ENCODE results near the gene HARS2.
"Not testable (repeated sequence)": the region's sequence is repeated elsewhere in the genome, so short reads cannot be mapped to it uniquely, and the experiment has no call there.

The HARS2 gene

GRCh38 chr5:140690941-140691924 is at the start of gene HARS2, which contains the start of gene HARS1:
TSS of gene HARS2 (plus strand) at chr5:140691455. CDS start at chr5:140691649, 194 bp downstream.
TSS of gene HARS1 (minus strand) at chr5:140691370. CDS start at chr5:140691304, 66 bp downstream.
- peak; percentile 82 for DNase-seq

- DNase-seq = no peak
Observed at GRCh38 chr5:140641716-140642115, 49.5 kb upstream of the HARS2 start.

- no peak for DNase-seq
Observed at GRCh38 chr5:140642718-140643117, 48.5 kb upstream of the HARS2 start.

- no peak for DNase-seq
Observed at GRCh38 chr5:140647042-140647419, 44.2 kb upstream of the HARS2 start.

- DNase-seq = no peak
Observed at GRCh38 chr5:140658870-140659269, 32.4 kb upstream of the HARS2 start.

- DNase-seq = not testable (repeated sequence)
Observed at GRCh38 chr5:140660371-140660770, 30.9 kb upstream of the HARS2 start.

- no peak for DNase-seq
Observed at GRCh38 chr5:140664030-140664358, 27.3 kb upstream of the HARS2 start.

GRCh38 chr5:140664359-140665119 is 26.7 kb upstream of the HARS2 start, which contains the start of gene WDR55:
TSS of gene WDR55 (plus strand) at chr5:140664904. CDS start at chr5:140664913, 9 bp downstream.
- peak; percentile 96 for DNase-seq

- DNase-seq = not testable (repeated sequence)
Observed at GRCh38 chr5:140671035-140671434, 20.2 kb upstream of the HARS2 start.

GRCh38 chr5:140671472-140672125 is 19.7 kb upstream of the HARS2 start:
- DNase-seq = no peak

GRCh38 chr5:140672455-140673186 is 18.6 kb upstream of the HARS2 start:
- peak; percentile 15 for DNase-seq

GRCh38 chr5:140673187-140673976 is 17.9 kb upstream of the HARS2 start, which contains the start of gene DND1:
TSS of gene DND1 (minus strand) at chr5:140673576. CDS start at chr5:140673542, 34 bp downstream.
- DNase-seq = no peak

GRCh38 chr5:140674211-140674610 is 17.0 kb upstream of the HARS2 start:
- DNase-seq = no peak

- no peak for DNase-seq
Observed at GRCh38 chr5:140674629-140675028, 16.6 kb upstream of the HARS2 start.

GRCh38 chr5:140677947-140678346 is 13.3 kb upstream of the HARS2 start:
- DNase-seq = no peak

- DNase-seq = no peak
Observed at GRCh38 chr5:140678993-140679392, 12.3 kb upstream of the HARS2 start.

- DNase-seq = no peak
Observed at GRCh38 chr5:140690376-140690932, 801 bp upstream of the HARS2 start.

- DNase-seq = no peak
Observed at GRCh38 chr5:140694276-140694675, 3.0 kb downstream of the HARS2 start.

GRCh38 chr5:140696891-140697492 is 5.7 kb downstream of the HARS2 start:
- DNase-seq = no peak
